Hepatocyte (in vitro differentiated cells): ENCODE measurements around the gene STOML2.

ENCODE experiments used
- CTCF ChIP-seq: fragments of 200-600 bp; sonication (generic); IDR thresholded peaks from 2 replicates; pipeline ENCODE4 v1.5.1; 2016; ENCODE audit warnings: antibody characterized with exemption, mild to moderate bottlenecking; ENCODE audit not compliant: poor library complexity
- EZH2 ChIP-seq: fragments of 200-600 bp; sonication (generic); IDR thresholded peaks from 2 replicates; pipeline ENCODE4 v1.6.1; 2016; ENCODE audit warnings: antibody characterized with exemption, mild to moderate bottlenecking, borderline replicate concordance

GRCh38 chr9:35054185-35054835 is 48.6 kb downstream of the STOML2 start:
- TF ChIP-seq CTCF = no peak
- TF ChIP-seq EZH2 = no peak
